HEK293 (cell line): ENCODE measurements around the gene DDAH1.

ENCODE experiments used
- CTCF ChIA-PET: fragments of 350-600 bp; formaldehyde crosslinking; extraction: SDS; loops from one replicate; lab custom pipeline; 2021; ENCODE audit warnings: antibody characterized with exemption; lab: Yijun Ruan, JAX
- POLR2A ChIA-PET: fragments of 300-600 bp; formaldehyde crosslinking; extraction: SDS; loops from one replicate; lab custom pipeline; 2020; ENCODE audit warnings: antibody characterized with exemption, inconsistent platforms; lab: Yijun Ruan, JAX
- H3K27ac ChIP-seq: fragments of 200-500 bp; sonication (Bioruptor generic); 2 replicates; pipeline ENCODE4 v1.5.1; 2014; ENCODE audit warnings: low read depth, low read length, control low read depth, inconsistent platforms; ENCODE audit errors: extremely low read depth
- H3K36me3 ChIP-seq, 2 experiments: fragments of 200-500 bp in 1 of 2; sonication (Bioruptor generic) in 1 of 2; 1 replicate in 1 of 2; 2 replicates in 1 of 2; pipeline ENCODE4 v1.5.1; 2014 to 2017; ENCODE audit warnings: inconsistent platforms in 2 of 2, low read length in 2 of 2; ENCODE audit not compliant: control insufficient read depth in 2 of 2, insufficient read depth in 1 of 2
- H3K4me1 ChIP-seq: fragments of 200-500 bp; sonication (Bioruptor generic); 2 replicates; pipeline ENCODE4 v1.5.1; 2014; ENCODE audit warnings: mild to moderate bottlenecking, low read length, inconsistent platforms; ENCODE audit not compliant: control insufficient read depth, insufficient read depth
- H3K4me3 ChIP-seq: 2 replicates; pipeline ENCODE4 v1.5.1; 2011; ENCODE audit warnings: low read depth, mild to moderate bottlenecking, control low read depth, low read length, moderate library complexity
- H3K9me3 ChIP-seq: fragments of 200-500 bp; sonication (Bioruptor generic); 2 replicates; pipeline ENCODE4 v1.5.1; 2014; ENCODE audit warnings: low read depth, low read length, inconsistent platforms; ENCODE audit not compliant: control insufficient read depth, insufficient read depth
- CTCF ChIP-seq: fragments of 450-650 bp; formaldehyde crosslinking; IDR thresholded peaks from 2 replicates; pipeline ENCODE4 v1.5.1; 2016; ENCODE audit warnings: missing biosample characterization, missing genetic modification characterization
- GLI4 ChIP-seq: fragments of 450-650 bp; formaldehyde crosslinking; IDR thresholded peaks from 2 replicates; pipeline ENCODE4 v1.5.1; 2016; ENCODE audit warnings: missing biosample characterization, missing genetic modification characterization
- HOXA7 ChIP-seq: sonication (generic); formaldehyde crosslinking; IDR thresholded peaks from 2 replicates; pipeline ENCODE4 v1.8.1; 2022; ENCODE audit warnings: missing genetic modification reagents, borderline replicate concordance
- KLF16 ChIP-seq: fragments of 450-650 bp; formaldehyde crosslinking; IDR thresholded peaks from 2 replicates; pipeline ENCODE4 v1.5.1; 2017; ENCODE audit warnings: missing biosample characterization, missing genetic modification characterization
- MZF1 ChIP-seq: fragments of 450-650 bp; formaldehyde crosslinking; IDR thresholded peaks from 2 replicates; pipeline ENCODE4 v1.5.1; 2017; ENCODE audit warnings: missing biosample characterization, missing genetic modification characterization, borderline replicate concordance
- OVOL3 ChIP-seq: fragments of 450-650 bp; formaldehyde crosslinking; IDR thresholded peaks from 2 replicates; pipeline ENCODE4 v1.5.1; 2016; ENCODE audit warnings: missing biosample characterization, missing genetic modification characterization
- PRDM10 ChIP-seq: fragments of 450-650 bp; formaldehyde crosslinking; IDR thresholded peaks from 2 replicates; pipeline ENCODE4 v1.5.1; 2016; ENCODE audit warnings: missing biosample characterization, missing genetic modification characterization
- TCF7L2 ChIP-seq: IDR thresholded peaks from 2 replicates; pipeline ENCODE4 v1.6.1; 2011; ENCODE audit warnings: low read depth, mild to moderate bottlenecking, inconsistent platforms, low read length, moderate library complexity, borderline replicate concordance
- ZNF18 ChIP-seq: fragments of 450-650 bp; formaldehyde crosslinking; IDR thresholded peaks from 2 replicates; pipeline ENCODE4 v1.5.1; 2016; ENCODE audit warnings: missing biosample characterization, missing genetic modification characterization
- ZNF248 ChIP-seq: fragments of 450-650 bp; formaldehyde crosslinking; IDR thresholded peaks from 2 replicates; pipeline ENCODE4 v1.5.1; 2017; ENCODE audit warnings: missing biosample characterization, missing genetic modification characterization
- ZNF398 ChIP-seq: fragments of 450-650 bp; formaldehyde crosslinking; IDR thresholded peaks from 2 replicates; pipeline ENCODE4 v1.5.1; 2017; ENCODE audit warnings: missing biosample characterization, missing genetic modification characterization
- ZNF426 ChIP-seq: fragments of 450-650 bp; formaldehyde crosslinking; IDR thresholded peaks from 2 replicates; pipeline ENCODE4 v1.5.1; 2017; ENCODE audit warnings: missing biosample characterization, missing genetic modification characterization, mild to moderate bottlenecking, inconsistent platforms, moderate library complexity
- ZNF529 ChIP-seq: fragments of 450-650 bp; formaldehyde crosslinking; IDR thresholded peaks from 2 replicates; pipeline ENCODE4 v1.5.1; 2017; ENCODE audit warnings: missing genetic modification characterization, missing biosample characterization; ENCODE audit not compliant: insufficient replicate concordance
- ZNF560 ChIP-seq: fragments of 450-650 bp; formaldehyde crosslinking; IDR thresholded peaks from 2 replicates; pipeline ENCODE4 v1.5.1; 2017; ENCODE audit warnings: missing biosample characterization, missing genetic modification characterization, borderline replicate concordance
- ZNF580 ChIP-seq: fragments of 450-650 bp; formaldehyde crosslinking; IDR thresholded peaks from 2 replicates; pipeline ENCODE4 v1.5.1; 2016; ENCODE audit warnings: missing biosample characterization, missing genetic modification characterization
- ZNF624 ChIP-seq: fragments of 450-650 bp; formaldehyde crosslinking; IDR thresholded peaks from 2 replicates; pipeline ENCODE4 v1.5.1; 2017; ENCODE audit warnings: missing biosample characterization, missing genetic modification characterization
- ZNF654 ChIP-seq: fragments of 450-650 bp; formaldehyde crosslinking; IDR thresholded peaks from 2 replicates; pipeline ENCODE4 v1.5.1; 2016; ENCODE audit warnings: low read depth, missing biosample characterization, missing genetic modification characterization
- ZNF704 ChIP-seq: fragments of 450-650 bp; formaldehyde crosslinking; IDR thresholded peaks from 2 replicates; pipeline ENCODE4 v1.5.1; 2016; ENCODE audit warnings: missing biosample characterization, missing genetic modification characterization
- ZNF76 ChIP-seq: fragments of 450-650 bp; formaldehyde crosslinking; IDR thresholded peaks from 2 replicates; pipeline ENCODE4; 2016; ENCODE audit warnings: low read depth, missing biosample characterization, missing genetic modification characterization, borderline replicate concordance
- ZNF776 ChIP-seq: fragments of 450-650 bp; formaldehyde crosslinking; IDR thresholded peaks from 2 replicates; pipeline ENCODE4 v1.5.0; 2017; ENCODE audit warnings: missing biosample characterization, missing genetic modification characterization, borderline replicate concordance
- ZNF792 ChIP-seq: fragments of 450-650 bp; formaldehyde crosslinking; IDR thresholded peaks from 2 replicates; pipeline ENCODE4 v1.5.1; 2016; ENCODE audit warnings: missing biosample characterization, missing genetic modification characterization

DDAH1 gene

GRCh38 chr1:85306236-85306635 is 158.7 kb downstream of the DDAH1 start:
- no peaks in the 10 kb centered on the region for H3K9me3 ChIP-seq
- H3K27ac ChIP-seq = no peak overlapping the region
- no peak for TF ChIP-seq ZNF792
- no peak for TF ChIP-seq MZF1 (tag by site-specific recombination)
- no peak for TF ChIP-seq ZNF426 (tag by site-specific recombination)
- no peak for TF ChIP-seq ZNF624
- 0 out of 2 replicates have a peak, but pooled peaks cover 3% of the 10 kb centered on the region for H3K4me1 ChIP-seq
- POLR2A ChIA-PET = no interaction called here
- H3K36me3 ChIP-seq = no peaks in the 10 kb centered on the region
- CTCF ChIA-PET = interaction anchor here (0.6 to 3.5 kb wide), 4 partner anchors 362 to 544 kb away, joined by 3 to 9 read pairs (median 5); no protein-coding TSS in a partner anchor
- H3K4me3 ChIP-seq = no peak overlapping the region

GRCh38 chr1:85303440-85304162 is 161.4 kb downstream of the DDAH1 start:
- Histone ChIP-seq H3K4me3 (no peak overlapping the region), H3K36me3 (no peaks in the 10 kb centered on the region), H3K27ac (no peak overlapping the region), H3K4me1 (peaks cover 3% of the 10 kb centered on the region), H3K9me3 (no peaks in the 10 kb centered on the region)
- ChIA-PET CTCF (interaction anchor here (0.6 to 3.5 kb wide), 3 partner anchors 49 to 479 kb away, joined by 3 to 9 read pairs (median 3); no protein-coding TSS in a partner anchor), POLR2A (interaction anchor here (0.7 kb wide), 1 partner anchor 43 kb away, joined by 3 read pairs; no protein-coding TSS in a partner anchor)
- TF ChIP-seq ZNF704 (no peak), KLF16 (tag by site-specific recombination) (no peak), ZNF776 (tag by site-specific recombination) (no peak), GLI4 (no peak), CTCF (no peak), PRDM10 (tag by site-specific recombination) (0 out of 2 replicates have a peak, but pooled peaks have one; percentile 11), ZNF248 (tag by site-specific recombination) (no peak), HOXA7 (no peak), ZNF654 (no peak)

- H3K4me3 ChIP-seq = no peak overlapping the region
- TF ChIP-seq ZNF580 (tag by site-specific recombination) = no peak
- TF ChIP-seq ZNF76 = no peak
- no peak for TF ChIP-seq TCF7L2
- no peak for TF ChIP-seq ZNF560 (tag by site-specific recombination)
- TF ChIP-seq ZNF18 (tag by site-specific recombination) = no peak
- no peak for TF ChIP-seq ZNF529 (tag by site-specific recombination)
- no peak for TF ChIP-seq OVOL3 (tag by site-specific recombination)
- no peak for TF ChIP-seq ZNF398 (tag by site-specific recombination)
- no peak overlapping the region for H3K27ac ChIP-seq
- no peaks in the 10 kb centered on the region for H3K9me3 ChIP-seq
- POLR2A ChIA-PET = no interaction called here
- H3K4me1 ChIP-seq = peaks cover 15% of the 10 kb centered on the region
- no peaks in the 10 kb centered on the region for H3K36me3 ChIP-seq
- CTCF ChIA-PET = interaction anchor here (1.1 kb wide), 1 partner anchor 355 kb away, joined by 3 read pairs; no protein-coding TSS in a partner anchor
These were observed 164.8 kb downstream of the DDAH1 start for GRCh38 chr1:85300140-85300539.
